ENCODE measurements around the gene KHDC4. TPM values are rescaled to one million over a fixed set of nuclear protein-coding genes. Genes with fewer than 3 reads are reported as not detected.

The KHDC4 gene
- total RNA-seq, 2 experiments from 2014 or later, result 91.6 to 94.5 TPM

- POLR2A ChIA-PET, result interaction anchor here (0.6 to 9.5 kb wide), 15 partner anchors 8 to 526 kb away, joined by 3 to 105 read pairs (median 7); partner anchors contain the start of genes KHDC4, RXFP4, SSR2 and SYT11
- H3K9me3 Mint-ChIP-seq, result no peaks in the 10 kb centered on the region
- H3K4me3 Mint-ChIP-seq, result peak overlapping the region; percentile 99
- H3K36me3 Mint-ChIP-seq, result peaks cover 16% of the 10 kb centered on the region
- H3K27me3 Mint-ChIP-seq, result no peaks in the 10 kb centered on the region
- ATAC-seq (ENCODE audit: low read depth) (peak; percentile 15), DNase-seq (peak; percentile 56)
- H3K4me1 Mint-ChIP-seq, result peaks cover 65% of the 10 kb centered on the region
- H3K27ac Mint-ChIP-seq, result peak overlapping the region; percentile 85
Observed at GRCh38 chr1:155976062-155976912, 42.1 kb upstream of the KHDC4 start.

GRCh38 chr1:155975375-155976061 lies 41.3 kb upstream of the KHDC4 start:
- Mint-ChIP-seq H3K4me1 (peaks cover 65% of the 10 kb centered on the region), H3K9me3 (no peaks in the 10 kb centered on the region), H3K4me3 (peak overlapping the region; percentile 99), H3K27ac (peak overlapping the region; percentile 85), H3K27me3 (no peaks in the 10 kb centered on the region), H3K36me3 (peaks cover 20% of the 10 kb centered on the region)
- DNase-seq (no peak), ATAC-seq (ENCODE audit: low read depth) (no peak)
- POLR2A ChIA-PET, result interaction anchor here (1.1 to 9.5 kb wide), 9 partner anchors 7 to 45 kb away, joined by 3 to 105 read pairs (median 8); partner anchors contain the start of genes KHDC4, RXFP4 and SSR2

GRCh38 chr1:155974208-155975115 lies 40.2 kb upstream of the KHDC4 start:
- DNase-seq (no peak), ATAC-seq (ENCODE audit: low read depth) (no peak)
- Mint-ChIP-seq H3K27ac (peak overlapping the region; percentile 85), H3K9me3 (no peaks in the 10 kb centered on the region), H3K27me3 (no peaks in the 10 kb centered on the region), H3K4me3 (peak overlapping the region; percentile 99), H3K36me3 (peaks cover 23% of the 10 kb centered on the region), H3K4me1 (peaks cover 66% of the 10 kb centered on the region)
- POLR2A ChIA-PET, result interaction anchor here (1.0 to 9.5 kb wide), 7 partner anchors 8 to 43 kb away, joined by 3 to 105 read pairs (median 4); partner anchors contain the start of genes KHDC4 and RXFP4

GRCh38 chr1:155973723-155974122 lies 39.5 kb upstream of the KHDC4 start:
- POLR2A ChIA-PET, result interaction anchor here (1.0 to 9.5 kb wide), 3 partner anchors 31 to 44 kb away, joined by 3 to 105 read pairs (median 6); partner anchors contain the start of genes KHDC4 and RXFP4
- Mint-ChIP-seq H3K4me3 (peak overlapping the region; percentile 50), H3K27me3 (no peaks in the 10 kb centered on the region), H3K36me3 (peaks cover 25% of the 10 kb centered on the region), H3K9me3 (no peaks in the 10 kb centered on the region), H3K4me1 (peaks cover 72% of the 10 kb centered on the region), H3K27ac (no peak overlapping the region)
- no peak for DNase-seq
- no peak for ATAC-seq (ENCODE audit: low read depth)

GRCh38 chr1:155971910-155972809 lies 37.9 kb upstream of the KHDC4 start:
- no peak for ATAC-seq (ENCODE audit: low read depth)
- POLR2A ChIA-PET, result no interaction called here

GRCh38 chr1:155970531-155971167 lies 36.4 kb upstream of the KHDC4 start:
- Mint-ChIP-seq H3K27ac (peak overlapping the region; percentile 91), H3K9me3 (no peaks in the 10 kb centered on the region), H3K27me3 (no peaks in the 10 kb centered on the region), H3K4me3 (peak overlapping the region; percentile 72), H3K4me1 (peaks cover 86% of the 10 kb centered on the region), H3K36me3 (peaks cover 24% of the 10 kb centered on the region)
- DNase-seq, result no peak
- POLR2A ChIA-PET, result no interaction called here
- peak; percentile 49 for ATAC-seq (ENCODE audit: low read depth)

More at GRCh38 chr1:155971910-155972809, 37.9 kb upstream of the KHDC4 start:
- Mint-ChIP-seq H3K27me3 (no peaks in the 10 kb centered on the region), H3K9me3 (no peaks in the 10 kb centered on the region), H3K27ac (peak overlapping the region; percentile 28), H3K4me1 (peaks cover 85% of the 10 kb centered on the region), H3K36me3 (peaks cover 25% of the 10 kb centered on the region), H3K4me3 (peak overlapping the region; percentile 15)
- no peak for DNase-seq

- H3K27ac Mint-ChIP-seq, result peak overlapping the region; percentile 96
- ATAC-seq (ENCODE audit: low read depth) (no peak), DNase-seq (no peak)
- no peaks in the 10 kb centered on the region for H3K27me3 Mint-ChIP-seq
- H3K9me3 Mint-ChIP-seq, result no peaks in the 10 kb centered on the region
- H3K4me1 Mint-ChIP-seq, result peaks cover 78% of the 10 kb centered on the region
- peak overlapping the region; percentile 36 for H3K4me3 Mint-ChIP-seq
- H3K36me3 Mint-ChIP-seq, result peaks cover 21% of the 10 kb centered on the region
- POLR2A ChIA-PET, result interaction anchor here (0.8 to 3.1 kb wide), 3 partner anchors 8 to 36 kb away, joined by 3 to 34 read pairs (median 17); partner anchors contain the start of gene ARHGEF2
Observed at GRCh38 chr1:155969377-155969791, 35.2 kb upstream of the KHDC4 start.

- no peak for DNase-seq
- POLR2A ChIA-PET, result interaction anchor here (0.8 to 3.1 kb wide), 6 partner anchors 9 to 35 kb away, joined by 3 to 34 read pairs (median 10); partner anchors contain the start of genes ARHGEF2 and KHDC4
- peaks cover 24% of the 10 kb centered on the region for H3K36me3 Mint-ChIP-seq
- H3K9me3 Mint-ChIP-seq, result no peaks in the 10 kb centered on the region
- peak overlapping the region; percentile 96 for H3K27ac Mint-ChIP-seq
- peak overlapping the region; percentile 79 for H3K4me3 Mint-ChIP-seq
- no peaks in the 10 kb centered on the region for H3K27me3 Mint-ChIP-seq
- H3K4me1 Mint-ChIP-seq, result peaks cover 73% of the 10 kb centered on the region
- ATAC-seq (ENCODE audit: low read depth), result no peak
Observed at GRCh38 chr1:155968670-155969069, 34.5 kb upstream of the KHDC4 start.

GRCh38 chr1:155968051-155968400 lies 33.8 kb upstream of the KHDC4 start:
- peaks cover 67% of the 10 kb centered on the region for H3K4me1 Mint-ChIP-seq
- no peaks in the 10 kb centered on the region for H3K27me3 Mint-ChIP-seq
- H3K4me3 Mint-ChIP-seq, result peak overlapping the region; percentile 79
- H3K27ac Mint-ChIP-seq, result peak overlapping the region; percentile 96
- POLR2A ChIA-PET, result interaction anchor here (0.6 to 3.1 kb wide), 11 partner anchors 9 to 34 kb away, joined by 3 to 34 read pairs (median 5); partner anchors contain the start of genes ARHGEF2 and KHDC4
- ATAC-seq (ENCODE audit: low read depth), result no peak
- DNase-seq, result no peak
- peaks cover 24% of the 10 kb centered on the region for H3K36me3 Mint-ChIP-seq
- no peaks in the 10 kb centered on the region for H3K9me3 Mint-ChIP-seq

- DNase-seq (no peak), ATAC-seq (ENCODE audit: low read depth) (peak; percentile 55)
- peak overlapping the region; percentile 79 for H3K4me3 Mint-ChIP-seq
- no peaks in the 10 kb centered on the region for H3K9me3 Mint-ChIP-seq
- peak overlapping the region; percentile 96 for H3K27ac Mint-ChIP-seq
- POLR2A ChIA-PET, result interaction anchor here (0.6 to 3.1 kb wide), 12 partner anchors 7 to 33 kb away, joined by 3 to 34 read pairs (median 4); partner anchors contain the start of genes ARHGEF2 and KHDC4
- H3K36me3 Mint-ChIP-seq, result peaks cover 27% of the 10 kb centered on the region
- H3K4me1 Mint-ChIP-seq, result peaks cover 65% of the 10 kb centered on the region
- no peaks in the 10 kb centered on the region for H3K27me3 Mint-ChIP-seq
Observed at GRCh38 chr1:155967341-155968050, 33.3 kb upstream of the KHDC4 start.

GRCh38 chr1:155966750-155967149 lies 32.5 kb upstream of the KHDC4 start:
- ATAC-seq (ENCODE audit: low read depth), result peak; percentile 8
- no peak for DNase-seq
- peak overlapping the region; percentile 96 for H3K27ac Mint-ChIP-seq
- H3K9me3 Mint-ChIP-seq, result no peaks in the 10 kb centered on the region
- H3K27me3 Mint-ChIP-seq, result no peaks in the 10 kb centered on the region
- peaks cover 31% of the 10 kb centered on the region for H3K36me3 Mint-ChIP-seq
- H3K4me1 Mint-ChIP-seq, result peaks cover 59% of the 10 kb centered on the region
- POLR2A ChIA-PET, result interaction anchor here (1.2 to 3.1 kb wide), 5 partner anchors 8 to 33 kb away, joined by 3 to 34 read pairs (median 4); partner anchors contain the start of genes ARHGEF2 and KHDC4
- H3K4me3 Mint-ChIP-seq, result peak overlapping the region; percentile 25
